Measurements from ENCODE around the gene RWDD4.

GRCh38 chr4:183657564-183657963, 1.4 kb downstream of the RWDD4 start:
- TF ChIP-seq, protein P1, sequence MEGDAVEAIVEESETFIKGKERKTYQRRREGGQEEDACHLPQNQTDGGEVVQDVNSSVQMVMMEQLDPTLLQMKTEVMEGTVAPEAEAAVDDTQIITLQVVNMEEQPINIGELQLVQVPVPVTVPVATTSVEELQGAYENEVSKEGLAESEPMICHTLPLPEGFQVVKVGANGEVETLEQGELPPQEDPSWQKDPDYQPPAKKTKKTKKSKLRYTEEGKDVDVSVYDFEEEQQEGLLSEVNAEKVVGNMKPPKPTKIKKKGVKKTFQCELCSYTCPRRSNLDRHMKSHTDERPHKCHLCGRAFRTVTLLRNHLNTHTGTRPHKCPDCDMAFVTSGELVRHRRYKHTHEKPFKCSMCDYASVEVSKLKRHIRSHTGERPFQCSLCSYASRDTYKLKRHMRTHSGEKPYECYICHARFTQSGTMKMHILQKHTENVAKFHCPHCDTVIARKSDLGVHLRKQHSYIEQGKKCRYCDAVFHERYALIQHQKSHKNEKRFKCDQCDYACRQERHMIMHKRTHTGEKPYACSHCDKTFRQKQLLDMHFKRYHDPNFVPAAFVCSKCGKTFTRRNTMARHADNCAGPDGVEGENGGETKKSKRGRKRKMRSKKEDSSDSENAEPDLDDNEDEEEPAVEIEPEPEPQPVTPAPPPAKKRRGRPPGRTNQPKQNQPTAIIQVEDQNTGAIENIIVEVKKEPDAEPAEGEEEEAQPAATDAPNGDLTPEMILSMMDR (IDR thresholded peaks at IDR 0.05; ENCODE audit: low read depth, low read length), result no peak
- TF ChIP-seq, protein P2, sequence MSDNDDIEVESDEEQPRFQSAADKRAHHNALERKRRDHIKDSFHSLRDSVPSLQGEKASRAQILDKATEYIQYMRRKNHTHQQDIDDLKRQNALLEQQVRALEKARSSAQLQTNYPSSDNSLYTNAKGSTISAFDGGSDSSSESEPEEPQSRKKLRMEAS (IDR thresholded peaks at IDR 0.05; ENCODE audit: low read depth, low read length), result no peak
